HL-60 (cell line): Measurements from ENCODE around the gene HECW1.

Experiments
- DNase-seq, 2 experiments: peaks; one replicate each; pipeline ENCODE4 v3.0.0-alpha.2; 2010 to 2020; ENCODE audit warnings: low read depth in 1 of 2, low spot score in 1 of 2
- H3K27ac ChIP-seq: fragments of 250-450 bp; sonication (Bioruptor Pico); replicated peaks from 2 replicates; pipeline ENCODE4 v1.5.1; 2020; ENCODE audit warnings: mild to moderate bottlenecking, moderate library complexity
- H3K27me3 ChIP-seq: fragments of 250-450 bp; sonication (Bioruptor Pico); 2 replicates; pipeline ENCODE4 v1.5.1; 2021; ENCODE audit warnings: mild to moderate bottlenecking, moderate library complexity; ENCODE audit not compliant: insufficient read depth, poor library complexity, severe bottlenecking
- H3K4me3 ChIP-seq: replicated peaks from 2 replicates; pipeline ENCODE4 v1.5.1; 2011; ENCODE audit warnings: mild to moderate bottlenecking, control low read depth, low read length; ENCODE audit not compliant: insufficient read depth
- GABPA ChIP-seq: IDR thresholded peaks from 2 replicates; pipeline ENCODE4 v1.6.1; 2012; ENCODE audit warnings: low read depth
- POLR2AphosphoS5 ChIP-seq: IDR thresholded peaks from 2 replicates; pipeline ENCODE4 v1.6.1; 2012; ENCODE audit warnings: low read depth
- SPI1 ChIP-seq: IDR thresholded peaks from 2 replicates; pipeline ENCODE4 v1.6.1; 2012; ENCODE audit warnings: low read depth, mild to moderate bottlenecking, borderline replicate concordance
- TF ChIP-seq, protein P1 (sequence below): IDR thresholded peaks from 2 replicates; pipeline ENCODE4 v1.6.1; 2012; ENCODE audit warnings: low read depth; ENCODE audit not compliant: insufficient replicate concordance
- TF ChIP-seq, protein P2 (sequence below): IDR thresholded peaks from one replicate; pipeline ENCODE4 v1.5.1; 2011; ENCODE audit warnings: low read length, control low read depth, inconsistent platforms; ENCODE audit not compliant: insufficient read depth

Gene HECW1

DNA sequence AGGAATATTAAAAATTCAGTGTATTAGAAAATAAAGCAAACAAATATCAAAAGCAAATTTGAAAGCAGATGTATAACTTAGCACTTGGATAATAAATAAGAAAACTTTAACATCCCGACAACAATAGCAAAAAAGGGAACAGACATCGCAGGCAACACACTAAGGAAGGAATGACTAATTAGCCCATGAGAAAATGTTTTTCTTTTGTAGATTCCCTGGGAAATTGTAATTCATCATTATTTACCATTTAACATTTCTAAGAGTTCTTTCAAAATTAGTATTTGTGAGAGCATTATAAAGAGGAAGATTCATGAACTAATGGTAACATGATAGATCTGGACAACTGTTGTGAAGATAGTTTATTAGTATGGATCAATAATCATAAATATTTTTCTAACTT lies 364.4 kb downstream of the HECW1 start:
- DNase-seq, result no peak
- no peak overlapping the region for H3K27ac ChIP-seq
- TF ChIP-seq GABPA, result no peak
- TF ChIP-seq, protein P1, sequence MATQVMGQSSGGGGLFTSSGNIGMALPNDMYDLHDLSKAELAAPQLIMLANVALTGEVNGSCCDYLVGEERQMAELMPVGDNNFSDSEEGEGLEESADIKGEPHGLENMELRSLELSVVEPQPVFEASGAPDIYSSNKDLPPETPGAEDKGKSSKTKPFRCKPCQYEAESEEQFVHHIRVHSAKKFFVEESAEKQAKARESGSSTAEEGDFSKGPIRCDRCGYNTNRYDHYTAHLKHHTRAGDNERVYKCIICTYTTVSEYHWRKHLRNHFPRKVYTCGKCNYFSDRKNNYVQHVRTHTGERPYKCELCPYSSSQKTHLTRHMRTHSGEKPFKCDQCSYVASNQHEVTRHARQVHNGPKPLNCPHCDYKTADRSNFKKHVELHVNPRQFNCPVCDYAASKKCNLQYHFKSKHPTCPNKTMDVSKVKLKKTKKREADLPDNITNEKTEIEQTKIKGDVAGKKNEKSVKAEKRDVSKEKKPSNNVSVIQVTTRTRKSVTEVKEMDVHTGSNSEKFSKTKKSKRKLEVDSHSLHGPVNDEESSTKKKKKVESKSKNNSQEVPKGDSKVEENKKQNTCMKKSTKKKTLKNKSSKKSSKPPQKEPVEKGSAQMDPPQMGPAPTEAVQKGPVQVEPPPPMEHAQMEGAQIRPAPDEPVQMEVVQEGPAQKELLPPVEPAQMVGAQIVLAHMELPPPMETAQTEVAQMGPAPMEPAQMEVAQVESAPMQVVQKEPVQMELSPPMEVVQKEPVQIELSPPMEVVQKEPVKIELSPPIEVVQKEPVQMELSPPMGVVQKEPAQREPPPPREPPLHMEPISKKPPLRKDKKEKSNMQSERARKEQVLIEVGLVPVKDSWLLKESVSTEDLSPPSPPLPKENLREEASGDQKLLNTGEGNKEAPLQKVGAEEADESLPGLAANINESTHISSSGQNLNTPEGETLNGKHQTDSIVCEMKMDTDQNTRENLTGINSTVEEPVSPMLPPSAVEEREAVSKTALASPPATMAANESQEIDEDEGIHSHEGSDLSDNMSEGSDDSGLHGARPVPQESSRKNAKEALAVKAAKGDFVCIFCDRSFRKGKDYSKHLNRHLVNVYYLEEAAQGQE, result no peak
- TF ChIP-seq, protein P2, sequence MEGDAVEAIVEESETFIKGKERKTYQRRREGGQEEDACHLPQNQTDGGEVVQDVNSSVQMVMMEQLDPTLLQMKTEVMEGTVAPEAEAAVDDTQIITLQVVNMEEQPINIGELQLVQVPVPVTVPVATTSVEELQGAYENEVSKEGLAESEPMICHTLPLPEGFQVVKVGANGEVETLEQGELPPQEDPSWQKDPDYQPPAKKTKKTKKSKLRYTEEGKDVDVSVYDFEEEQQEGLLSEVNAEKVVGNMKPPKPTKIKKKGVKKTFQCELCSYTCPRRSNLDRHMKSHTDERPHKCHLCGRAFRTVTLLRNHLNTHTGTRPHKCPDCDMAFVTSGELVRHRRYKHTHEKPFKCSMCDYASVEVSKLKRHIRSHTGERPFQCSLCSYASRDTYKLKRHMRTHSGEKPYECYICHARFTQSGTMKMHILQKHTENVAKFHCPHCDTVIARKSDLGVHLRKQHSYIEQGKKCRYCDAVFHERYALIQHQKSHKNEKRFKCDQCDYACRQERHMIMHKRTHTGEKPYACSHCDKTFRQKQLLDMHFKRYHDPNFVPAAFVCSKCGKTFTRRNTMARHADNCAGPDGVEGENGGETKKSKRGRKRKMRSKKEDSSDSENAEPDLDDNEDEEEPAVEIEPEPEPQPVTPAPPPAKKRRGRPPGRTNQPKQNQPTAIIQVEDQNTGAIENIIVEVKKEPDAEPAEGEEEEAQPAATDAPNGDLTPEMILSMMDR, result no peak
- TF ChIP-seq SPI1, result no peak
- TF ChIP-seq POLR2AphosphoS5, result no peak
- peaks cover 2% of the 10 kb centered on the region for H3K27me3 ChIP-seq
- H3K4me3 ChIP-seq, result no peak overlapping the region

DNA sequence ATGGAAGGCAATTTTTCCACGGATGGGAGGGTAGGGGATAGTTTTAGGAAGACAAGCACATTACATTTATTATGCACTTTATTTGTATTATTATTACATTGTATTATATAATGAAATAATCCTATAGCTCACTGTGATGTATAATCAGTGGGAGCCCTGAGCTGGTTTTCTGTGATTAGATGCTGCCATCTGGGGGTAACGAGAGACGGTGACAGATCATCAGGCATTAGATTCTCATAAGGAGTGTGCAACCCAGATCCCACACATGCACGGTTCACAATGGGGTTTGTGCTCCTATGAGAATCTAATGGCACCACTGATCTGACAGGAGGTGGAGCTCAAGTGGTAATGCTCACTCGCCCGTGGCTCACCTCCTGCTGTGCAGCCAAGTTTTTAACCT lies 366.6 kb downstream of the HECW1 start:
- Histone ChIP-seq H3K27me3 (no peaks in the 10 kb centered on the region), H3K4me3 (no peak overlapping the region), H3K27ac (no peak overlapping the region)
- TF ChIP-seq, protein P1, result no peak
- TF ChIP-seq GABPA, result no peak
- TF ChIP-seq SPI1, result no peak
- no peak for TF ChIP-seq POLR2AphosphoS5
- TF ChIP-seq, protein P2, result no peak
- DNase-seq, result no peak

DNA sequence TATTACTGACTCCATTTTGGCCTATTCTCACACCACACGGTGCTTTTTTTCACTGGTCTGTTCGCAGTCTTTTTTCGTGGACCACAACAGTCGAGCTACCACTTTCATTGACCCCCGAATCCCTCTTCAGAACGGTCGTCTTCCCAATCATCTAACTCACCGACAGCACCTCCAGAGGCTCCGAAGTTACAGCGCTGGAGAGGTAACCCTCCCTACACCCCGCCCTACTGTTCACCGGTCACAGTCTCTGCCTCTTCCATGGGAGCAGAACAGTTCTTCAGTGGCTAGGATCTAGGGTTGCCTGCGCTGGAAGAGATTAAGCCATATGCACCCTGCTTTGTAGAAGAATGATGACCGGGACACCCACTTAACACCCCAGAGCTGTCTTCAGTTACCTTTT lies 367.1 kb downstream of the HECW1 start:
- TF ChIP-seq, protein P2, result no peak
- TF ChIP-seq, protein P1, result no peak
- TF ChIP-seq SPI1, result no peak
- no peak for TF ChIP-seq GABPA
- no peak for TF ChIP-seq POLR2AphosphoS5
- Histone ChIP-seq H3K4me3 (no peak overlapping the region), H3K27ac (no peak overlapping the region)

More for the DNA sequence above, 367.1 kb downstream of the HECW1 start:
- H3K27me3 ChIP-seq, result no peaks in the 10 kb centered on the region
- no peak for DNase-seq
